ENCODE measurements around the gene FADS3.
"Not testable (repeated sequence)": the region's sequence is repeated elsewhere in the genome, so short reads cannot be mapped to it uniquely, and the experiment has no call there.

FADS3 gene

DNA sequence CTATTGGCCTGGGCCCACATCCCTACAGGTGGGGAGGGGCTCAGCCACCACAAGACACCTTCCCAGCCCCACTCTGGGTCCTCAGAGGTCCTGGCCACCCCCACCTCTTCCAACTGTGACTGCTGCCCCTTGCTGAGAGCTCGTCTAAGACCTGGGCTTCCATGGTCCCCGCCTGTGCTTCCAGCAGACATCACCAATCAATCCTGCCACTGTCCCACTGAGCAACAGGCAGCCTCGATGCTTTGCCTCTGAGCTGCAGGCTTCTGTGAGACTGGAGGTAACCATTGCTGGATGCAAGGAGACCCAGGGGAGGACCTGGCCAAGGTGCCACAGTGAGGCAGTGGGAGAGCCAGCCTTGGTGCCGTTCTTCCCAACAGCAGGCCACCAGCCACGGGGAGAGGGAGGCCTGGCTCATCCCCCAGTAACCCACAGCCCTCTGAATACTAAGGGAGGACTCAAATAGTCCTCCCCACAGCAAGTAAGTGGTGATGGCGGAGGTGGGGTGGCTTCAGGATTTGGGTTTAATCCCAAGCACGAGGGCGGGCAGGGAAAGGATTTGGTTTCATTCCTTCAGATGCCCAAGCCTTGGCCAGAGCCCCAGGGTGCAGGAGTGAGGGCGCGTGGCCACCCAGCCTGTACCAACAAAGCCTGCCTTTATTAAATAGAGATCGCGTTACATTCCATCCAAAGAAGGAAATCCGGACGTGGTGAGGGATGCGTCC lies 5.5 kb upstream of the FADS3 start:
- DNase-seq: no peak

DNA sequence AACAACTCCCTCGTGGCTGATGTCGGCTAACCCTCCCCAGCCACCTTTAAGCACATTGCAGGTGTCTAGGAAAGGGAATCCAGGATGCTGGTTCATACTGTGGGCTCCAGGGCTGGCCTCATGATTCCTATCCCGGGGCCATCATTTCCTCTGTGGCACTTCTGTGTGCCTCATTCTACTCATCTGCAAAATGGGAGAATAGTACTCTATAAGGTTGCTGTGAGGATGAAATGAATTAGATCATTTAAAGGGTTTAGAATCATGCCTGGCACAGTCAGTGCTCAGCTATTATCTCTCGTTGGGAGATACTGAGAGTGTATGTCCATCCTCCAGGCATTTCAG lies 4.3 kb upstream of the FADS3 start:
- DNase-seq: no peak

DNA sequence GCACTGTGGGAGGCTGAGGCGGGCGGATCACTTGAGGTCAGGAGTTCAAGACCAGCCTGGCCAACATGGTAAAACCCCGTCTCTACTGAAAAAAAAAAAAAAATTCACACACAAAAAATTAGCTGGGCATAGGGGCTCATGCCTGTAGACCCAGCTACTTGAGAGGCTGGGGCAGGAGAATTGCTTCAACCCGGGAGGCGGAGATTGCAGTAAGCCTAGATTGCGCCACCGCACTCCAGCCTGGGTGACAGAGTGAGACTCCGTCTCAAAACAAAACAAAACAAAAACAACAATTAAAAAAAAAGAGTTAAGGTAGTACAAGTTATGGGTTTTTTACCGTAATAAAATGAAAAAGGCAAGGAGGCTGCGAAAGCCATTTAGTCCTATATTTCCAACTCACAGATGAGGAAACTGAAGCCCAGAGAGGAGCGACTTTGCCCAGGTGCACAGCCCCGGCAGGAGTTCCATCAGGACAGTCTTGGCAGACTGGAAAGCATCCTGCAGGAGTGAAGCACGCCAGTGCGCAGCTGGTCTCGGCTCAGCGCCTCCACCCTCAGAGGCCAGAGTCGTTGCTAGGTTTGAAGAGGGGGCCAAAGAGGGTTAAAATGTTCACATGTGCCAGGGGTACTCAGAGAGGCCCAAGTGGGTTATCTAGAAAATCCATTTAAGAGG lies 3.8 kb upstream of the FADS3 start:
- DNase-seq: no peak

DNA sequence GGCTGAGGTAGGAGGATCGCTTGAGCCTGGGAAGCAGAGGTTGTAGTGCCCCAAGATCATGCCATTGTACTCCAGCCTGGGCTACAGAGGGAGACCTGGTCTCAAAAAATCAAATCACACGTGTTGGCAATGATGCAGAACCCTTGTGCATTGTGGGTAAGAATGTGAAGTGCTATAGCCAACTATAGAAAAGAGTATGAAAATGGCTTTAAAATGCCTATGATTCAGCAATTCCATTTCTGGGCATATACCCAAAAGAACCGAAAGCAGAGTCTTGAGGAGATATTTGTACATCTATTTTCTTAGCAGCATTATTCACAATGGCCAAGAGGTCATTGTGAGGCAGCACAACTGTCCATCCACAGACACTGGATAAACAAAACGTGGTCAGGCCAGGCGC lies 2.6 kb upstream of the FADS3 start:
- no peak for DNase-seq

DNA sequence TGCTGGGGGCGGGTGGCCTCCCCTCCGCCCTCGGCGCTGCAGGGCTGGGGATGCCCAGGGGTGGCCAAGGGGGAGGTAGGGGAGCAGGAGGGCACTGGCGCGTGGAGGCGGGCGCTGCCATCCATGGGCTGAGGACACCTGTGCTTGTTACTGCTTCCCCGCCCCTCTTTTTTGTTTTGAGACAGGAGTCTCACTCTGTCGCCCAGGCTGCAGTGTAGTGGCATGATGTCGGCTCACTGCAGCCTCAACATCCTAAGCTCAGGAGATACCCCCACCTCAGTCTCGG lies 683 bp upstream of the FADS3 start:
- DNase-seq: no peak

DNA sequence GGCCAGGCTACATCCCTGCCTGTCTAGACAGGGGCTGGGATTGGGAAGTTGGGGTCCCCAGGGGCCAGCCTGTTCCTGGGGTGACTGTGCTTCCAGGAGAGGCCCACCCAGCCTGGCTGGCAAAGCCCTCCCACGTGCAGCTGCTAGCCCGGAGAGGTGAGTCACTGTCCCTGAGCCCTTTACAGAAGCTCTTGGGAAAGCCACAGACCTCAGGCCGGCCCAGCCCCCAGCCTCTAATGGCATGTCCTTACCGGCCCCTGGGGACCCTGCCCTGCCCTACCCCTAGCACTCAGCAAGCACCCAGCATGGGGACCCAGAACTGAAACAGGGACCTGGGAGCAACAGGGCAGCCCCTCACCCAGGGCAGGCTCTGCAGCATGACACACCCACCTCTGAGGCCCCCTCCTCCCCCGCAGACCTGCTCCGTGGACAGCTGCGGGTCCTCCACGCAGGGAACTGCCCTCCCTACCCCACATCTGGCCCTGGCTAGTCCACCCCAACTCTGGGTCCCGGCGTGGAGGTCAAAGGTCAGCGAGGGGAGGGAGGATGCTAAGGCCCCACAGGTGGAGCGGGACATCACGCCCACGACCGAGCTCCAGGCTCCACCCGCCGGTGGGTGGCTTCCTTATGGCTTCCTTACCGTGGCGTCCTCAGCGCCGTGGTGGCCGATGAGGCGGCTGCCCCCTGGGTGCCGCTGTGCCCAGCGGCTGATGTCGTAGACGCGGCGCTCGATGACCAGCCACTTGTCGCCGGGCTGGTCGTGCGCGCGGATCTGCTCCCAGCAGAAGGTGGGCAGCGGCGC lies 615 bp downstream of the FADS3 start:
- peak; percentile 18 for DNase-seq

DNA sequence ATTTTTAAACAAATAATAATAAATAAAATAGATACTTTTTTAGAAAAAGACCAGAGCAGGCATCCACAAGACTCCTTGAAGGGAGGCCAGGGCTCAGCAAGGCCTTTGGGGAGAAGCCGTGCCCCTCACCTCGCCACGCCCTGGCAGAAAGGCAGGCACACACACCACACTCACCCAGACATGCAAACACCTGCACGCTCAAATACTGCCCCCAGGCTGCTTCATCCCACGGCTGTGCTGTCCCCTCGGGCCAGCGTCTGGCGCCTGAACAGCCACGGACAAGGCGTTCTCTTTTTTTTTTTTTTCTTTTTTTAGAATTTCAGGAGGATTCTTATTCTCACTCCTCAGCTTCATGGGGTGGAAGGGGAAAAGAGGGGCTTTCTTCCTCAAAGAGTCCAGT lies 1.5 kb downstream of the FADS3 start:
- no peak for DNase-seq

DNA sequence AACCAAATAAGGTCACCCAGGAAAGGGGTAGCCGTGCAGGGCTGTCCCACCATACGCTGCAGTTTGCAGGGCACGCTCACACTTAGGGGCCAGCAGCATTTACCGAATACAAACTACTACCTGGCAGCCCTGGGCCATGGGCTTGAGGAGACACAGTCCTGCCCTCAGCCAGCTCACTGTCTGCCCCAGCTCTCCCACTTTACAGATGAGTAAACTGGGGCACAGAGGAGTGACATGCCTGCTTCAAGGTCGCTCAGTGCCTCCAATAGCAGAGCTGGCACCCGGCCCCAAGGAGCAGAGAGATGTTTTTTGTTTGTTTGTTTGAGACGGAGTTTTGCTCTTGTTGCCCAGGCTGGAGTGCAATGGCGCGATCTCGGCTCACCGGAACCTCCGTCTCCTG lies 2.8 kb downstream of the FADS3 start:
- DNase-seq: no peak

DNA sequence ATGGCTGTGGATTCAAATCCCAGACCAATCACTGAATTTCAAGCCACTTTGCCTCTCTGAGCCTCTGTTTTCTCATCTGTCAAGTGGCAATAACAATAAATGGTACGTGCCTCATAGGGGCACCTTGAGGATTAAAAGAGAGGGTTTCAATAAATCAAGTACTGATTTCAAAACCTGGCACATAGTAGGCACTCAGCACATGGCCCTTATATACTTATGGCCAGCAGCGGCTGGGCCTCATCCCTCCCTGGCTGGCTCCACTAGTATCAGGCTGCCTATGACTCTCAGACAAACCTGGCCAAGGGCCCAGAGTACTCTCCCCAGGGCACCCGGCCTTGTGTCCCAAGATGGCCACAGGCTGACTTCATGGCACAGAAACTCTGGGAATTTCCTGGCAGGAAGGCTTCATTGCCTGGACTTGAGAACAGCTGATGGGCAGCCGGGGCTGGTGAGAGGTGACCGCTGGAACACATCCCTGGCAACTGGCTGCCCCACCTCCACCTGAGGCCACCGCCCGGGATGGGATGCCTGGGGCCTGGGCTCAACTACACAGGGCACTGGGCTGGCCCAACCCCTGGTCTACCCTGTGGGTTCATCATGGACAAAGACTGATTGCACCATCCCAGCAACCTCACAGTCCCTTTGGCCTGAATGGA lies 3.4 kb downstream of the FADS3 start:
- DNase-seq: no peak

DNA sequence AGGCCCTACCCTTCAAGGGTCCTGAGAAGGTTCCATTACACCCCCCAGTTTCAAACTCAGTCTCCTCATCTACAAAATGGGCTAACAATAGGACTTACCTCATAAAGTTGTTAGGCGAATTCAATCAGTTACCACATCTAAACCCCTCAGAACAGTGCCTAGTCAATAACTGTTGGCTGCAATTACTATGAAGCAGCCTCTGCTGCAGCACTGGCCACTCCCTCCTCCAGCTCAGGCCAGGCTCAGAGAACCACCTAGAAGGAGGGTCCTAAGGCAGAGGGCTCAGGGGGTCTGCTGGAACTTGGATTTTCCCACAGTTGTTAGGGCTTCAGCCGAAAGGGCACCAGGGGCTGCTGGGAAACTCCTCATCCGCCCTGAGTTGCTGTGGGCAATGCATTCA lies 4.7 kb downstream of the FADS3 start:
- no peak for DNase-seq

DNA sequence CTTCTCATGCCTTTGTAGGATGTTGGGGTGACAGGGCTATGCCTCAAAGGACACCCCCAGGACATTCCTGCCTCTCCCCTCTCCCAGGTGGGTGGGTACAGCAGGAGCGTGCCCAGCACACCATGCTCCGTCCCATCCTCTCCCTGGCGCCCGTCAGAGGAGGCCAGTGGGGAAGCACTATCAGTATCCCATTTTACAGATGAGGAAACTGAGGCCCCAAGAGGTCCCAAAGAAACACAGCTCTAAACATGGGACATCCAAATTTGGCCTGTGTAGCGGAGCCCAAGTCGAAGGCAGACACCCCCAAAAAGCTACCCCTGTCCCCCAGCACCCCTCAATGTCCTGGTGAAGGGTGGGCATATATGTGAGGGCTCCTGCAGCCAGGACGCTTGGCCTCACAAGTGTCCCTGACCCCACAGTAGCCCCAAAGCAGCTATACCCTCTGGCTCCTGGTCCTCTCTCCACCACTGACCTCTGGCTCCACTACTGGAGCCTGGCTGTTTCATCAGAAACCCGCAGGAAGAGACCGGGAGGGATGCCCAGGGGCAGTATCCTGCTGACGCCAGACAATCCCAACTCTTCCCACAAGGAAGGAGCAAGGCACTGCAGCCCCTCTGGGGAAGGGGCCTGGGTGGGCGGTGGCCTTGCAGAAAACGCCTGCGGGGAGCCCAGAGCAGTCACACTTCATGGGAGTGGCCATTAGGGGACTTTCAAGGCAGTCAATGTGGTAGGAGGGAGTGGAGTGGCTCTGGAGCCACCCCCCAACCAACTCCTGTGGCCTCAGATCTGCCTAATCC lies 5.4 kb downstream of the FADS3 start:
- no peak for DNase-seq

DNA sequence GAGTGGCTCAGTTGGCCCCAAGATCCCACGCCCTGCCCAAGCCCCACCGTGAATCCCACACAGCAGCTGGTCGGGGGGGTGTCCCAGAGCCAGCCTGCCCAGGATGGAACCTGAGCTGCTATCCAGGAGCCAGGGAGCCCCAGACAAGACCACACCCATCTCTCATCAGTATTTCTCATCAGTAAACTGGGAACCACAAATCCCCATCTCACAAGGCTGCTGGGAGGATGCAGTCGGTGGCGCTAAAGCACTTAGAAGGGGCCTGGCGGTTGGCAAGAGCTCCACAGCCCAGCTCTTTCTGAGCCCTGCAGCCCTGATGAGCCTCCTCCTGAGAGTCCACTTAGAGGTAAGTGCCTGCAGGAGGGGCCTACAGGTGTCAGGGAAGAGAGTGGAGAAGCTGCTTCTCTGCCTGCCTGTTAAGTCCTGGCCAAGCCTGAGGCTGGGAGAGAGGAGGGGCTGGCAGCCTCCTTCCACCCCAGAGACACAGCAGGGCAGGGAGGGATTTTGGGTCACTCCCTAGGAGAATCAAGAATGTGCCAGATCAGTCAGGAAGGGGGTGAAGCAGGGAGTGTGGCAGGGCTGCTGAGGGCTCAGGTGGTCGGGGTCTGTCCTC lies 6.1 kb downstream of the FADS3 start:
- DNase-seq: no peak

DNA sequence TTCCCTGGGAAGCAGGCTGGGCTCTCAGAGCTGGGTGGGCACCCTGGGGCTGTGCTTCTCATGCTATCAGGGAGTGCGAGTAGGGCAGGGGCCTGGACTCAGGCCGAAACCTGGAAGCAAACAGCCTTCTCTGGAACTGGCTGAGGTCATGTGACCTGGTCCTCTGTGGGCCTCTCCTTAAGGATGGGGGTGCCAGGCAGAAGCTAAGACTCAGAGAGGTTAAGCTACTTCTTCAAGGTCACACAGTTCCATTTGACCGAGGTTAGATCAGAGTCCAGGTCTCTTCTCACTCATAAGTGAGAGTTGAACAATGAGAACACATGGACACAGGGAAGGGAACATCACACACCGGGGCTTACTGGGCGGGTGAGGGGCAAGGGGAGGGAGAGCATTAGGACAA lies 7.4 kb downstream of the FADS3 start:
- DNase-seq: no peak

DNA sequence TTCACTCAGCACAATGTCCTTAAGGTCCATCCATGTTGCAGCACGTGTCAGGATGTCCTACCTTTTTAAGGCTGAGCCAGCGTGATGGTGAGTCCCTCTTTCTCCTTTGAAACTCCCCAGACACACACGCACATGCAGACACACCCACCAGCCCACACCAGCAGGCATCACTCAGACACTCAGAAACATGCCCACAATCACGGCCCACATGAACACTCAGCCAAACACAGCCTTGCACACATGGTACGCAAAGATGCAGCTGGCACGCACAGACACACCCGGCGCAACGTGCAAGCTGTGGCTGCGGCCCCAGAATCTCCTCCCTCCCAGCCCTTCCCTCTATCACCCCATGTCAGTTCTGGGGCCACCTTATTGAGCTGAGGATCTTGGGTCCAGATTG lies 8.0 kb downstream of the FADS3 start:
- DNase-seq: no peak

DNA sequence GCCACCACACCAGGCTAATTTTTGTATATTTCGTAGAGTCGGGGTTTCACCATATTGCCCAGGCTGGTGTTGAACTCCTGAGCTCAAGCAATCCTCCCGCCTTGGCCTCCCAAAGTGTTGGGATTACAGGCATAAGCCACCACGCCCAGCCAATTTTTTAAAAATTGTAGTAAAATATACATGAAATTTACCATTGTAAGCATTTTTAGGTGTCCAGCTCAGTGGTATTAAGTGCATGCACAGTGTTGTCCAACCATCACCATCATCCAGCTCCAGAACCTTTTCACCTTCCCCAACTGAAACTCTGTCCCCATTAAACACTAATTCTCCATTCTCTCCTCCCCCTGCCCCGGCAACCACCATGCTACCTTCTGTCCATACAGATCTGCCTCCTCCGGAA lies 8.5 kb downstream of the FADS3 start:
- no peak for DNase-seq

DNA sequence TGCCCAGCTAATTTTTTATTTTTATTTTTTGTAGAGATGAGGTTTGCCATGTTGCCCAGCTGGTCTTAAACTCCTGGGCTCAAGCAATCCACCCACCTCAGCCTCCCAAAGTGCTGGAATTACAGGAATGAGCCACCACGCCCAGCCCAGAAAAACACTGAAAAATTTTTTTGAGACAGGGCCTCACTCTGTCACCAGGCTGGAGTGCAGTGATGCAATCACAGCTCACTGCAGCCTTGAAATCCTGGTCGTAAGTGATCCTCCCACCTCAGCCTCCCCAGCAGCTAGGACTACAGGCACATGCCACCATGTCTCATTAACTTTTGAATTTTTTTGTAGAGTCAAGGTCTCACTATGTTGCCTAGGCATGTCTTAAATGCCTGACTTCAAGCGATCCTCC lies 9.1 kb downstream of the FADS3 start:
- DNase-seq: not testable (repeated sequence)

DNA sequence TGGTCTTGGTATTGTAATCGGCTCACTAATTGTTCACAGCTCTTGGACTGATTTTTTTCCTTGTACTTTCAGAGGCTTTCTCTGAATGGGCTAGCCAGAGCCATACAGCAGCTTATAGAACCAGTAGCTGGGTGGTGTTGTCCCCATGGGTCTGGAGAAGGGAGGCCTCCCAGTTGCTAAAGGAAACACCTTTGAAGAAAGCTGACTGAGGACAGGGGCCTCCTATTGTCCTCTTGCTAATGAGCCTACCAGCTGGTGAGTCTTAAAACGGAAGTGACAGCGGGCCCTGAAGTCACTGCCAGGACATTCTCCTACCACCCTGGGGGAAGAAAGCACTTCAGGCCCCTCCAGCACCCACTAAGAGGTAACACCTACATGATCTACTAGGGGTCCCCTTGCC lies 9.9 kb downstream of the FADS3 start:
- no peak for DNase-seq

DNA sequence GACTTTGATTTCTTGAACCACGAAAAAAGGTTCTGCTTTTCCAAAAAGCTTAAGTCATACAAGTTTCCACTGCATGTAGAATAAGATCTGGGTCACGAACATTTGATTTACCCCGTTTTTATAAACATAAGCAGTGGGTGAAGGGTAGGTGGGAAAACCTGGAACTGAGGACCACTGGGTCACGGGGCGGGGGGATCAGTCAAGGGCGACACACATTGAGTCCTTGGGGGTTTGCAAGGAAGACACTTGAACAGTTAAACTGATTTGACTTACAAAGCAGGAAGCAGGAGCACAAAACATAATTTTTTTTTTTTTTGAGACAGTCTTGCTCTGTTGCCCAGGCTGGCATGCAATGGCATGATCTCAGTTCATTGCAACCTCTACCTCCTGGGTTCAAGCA lies 10.9 kb downstream of the FADS3 start:
- peak; percentile 12 for DNase-seq

DNA sequence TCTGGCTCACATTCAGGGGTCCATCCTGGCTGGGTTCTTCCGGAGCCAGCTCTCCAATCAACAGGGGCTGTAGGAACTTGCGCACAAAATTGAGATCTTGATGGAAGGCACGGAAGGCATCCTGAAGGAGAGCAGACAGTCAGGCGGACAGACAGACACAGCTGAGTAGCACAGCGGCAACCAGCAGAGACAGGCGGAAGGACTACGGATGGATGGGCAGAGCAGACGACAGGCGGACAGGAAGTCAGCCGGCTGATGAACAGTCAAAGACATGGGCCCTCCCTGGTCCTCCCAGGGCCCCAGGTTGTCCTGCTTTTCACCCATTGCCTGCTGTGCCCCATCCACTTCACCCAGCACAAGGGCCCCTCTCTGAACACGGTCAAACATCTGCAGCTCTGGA lies 11.3 kb downstream of the FADS3 start:
- DNase-seq: no peak

DNA sequence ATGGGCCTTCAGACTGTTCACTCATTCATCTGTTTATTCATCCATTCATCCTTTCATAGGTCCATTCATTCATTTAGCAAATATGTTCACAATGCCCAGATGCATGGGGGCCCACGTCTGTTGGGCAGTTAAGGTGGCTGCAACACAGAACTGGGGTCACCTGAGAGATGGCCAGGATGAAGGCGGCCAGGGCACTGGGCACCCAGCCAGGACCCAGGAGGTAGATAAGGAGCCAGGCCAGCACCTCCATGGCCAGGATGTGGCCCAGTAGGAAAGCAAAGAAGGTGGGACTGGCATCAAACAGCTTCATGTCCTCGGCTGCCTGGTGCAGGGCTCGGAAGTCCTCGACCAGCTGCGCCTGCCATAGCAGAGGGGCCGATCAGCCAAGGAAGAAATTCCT lies 12.2 kb downstream of the FADS3 start:
- DNase-seq: no peak

DNA sequence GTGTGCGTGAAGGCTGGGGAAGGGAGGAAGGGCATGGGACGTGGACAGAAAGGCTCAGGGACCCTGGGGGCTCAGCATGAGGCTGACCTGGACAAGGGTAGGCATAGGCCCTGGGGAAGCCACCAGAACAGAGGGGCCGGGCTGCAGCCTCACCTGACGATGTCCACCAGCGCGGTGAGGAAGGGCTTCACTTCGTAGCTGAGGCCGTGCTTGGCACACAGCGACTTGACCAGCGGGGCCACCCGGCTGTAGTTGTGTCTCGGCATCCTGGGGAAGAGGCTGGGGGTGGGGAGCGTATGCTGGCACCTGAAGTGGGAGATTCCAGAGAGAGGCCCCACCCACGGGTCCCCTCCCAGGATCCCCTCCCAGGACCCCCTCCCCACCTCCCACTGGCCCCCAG lies 15.6 kb downstream of the FADS3 start:
- no peak for DNase-seq

DNA sequence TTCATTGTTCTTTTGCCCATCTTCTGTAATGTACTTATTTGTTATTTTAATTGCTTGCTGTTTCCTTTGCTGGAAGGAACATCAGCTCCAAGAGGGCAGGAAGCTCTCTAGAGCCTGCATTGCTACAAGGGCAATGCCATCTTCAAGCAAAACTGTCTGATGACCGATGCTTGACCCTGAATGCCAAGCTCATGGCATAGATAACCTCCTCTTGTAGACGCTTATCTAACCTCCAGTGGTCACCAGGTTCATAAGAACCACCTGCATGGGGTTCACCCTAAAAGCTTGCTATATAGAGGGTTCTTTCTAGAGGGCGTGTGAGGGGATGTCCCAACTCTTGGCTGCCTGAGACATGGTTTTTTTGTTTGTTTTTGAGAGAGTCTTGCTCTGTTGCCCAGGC lies 16.5 kb downstream of the FADS3 start:
- no peak for DNase-seq

DNA sequence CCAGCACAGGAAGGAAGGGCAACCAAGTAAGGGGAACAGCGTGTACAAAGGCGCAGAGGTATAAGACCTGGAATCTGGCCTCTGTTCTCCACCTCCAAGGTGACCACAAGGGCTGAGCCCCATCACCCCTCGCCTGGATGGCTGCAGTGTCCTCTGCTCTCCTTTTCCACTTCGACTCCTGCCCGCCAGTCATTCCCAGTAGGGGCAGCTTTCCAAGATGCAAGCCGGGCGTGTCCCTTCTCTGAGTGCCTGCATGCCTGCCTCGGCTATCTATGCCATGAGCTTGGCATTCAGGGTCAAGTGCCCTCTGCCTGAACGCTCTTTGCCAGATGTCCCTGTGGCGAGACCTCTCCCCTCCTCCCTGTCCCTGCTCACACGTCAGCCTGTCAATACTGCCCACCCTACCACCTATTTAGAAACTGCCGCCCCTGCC lies 17.0 kb downstream of the FADS3 start:
- DNase-seq: no peak

Measured in CD4-positive, alpha-beta T cell treated with Interferon gamma for 1 hour (primary cell).